H1 (cell line): ENCODE results near the gene SELENBP1. TPM values are rescaled to one million over a fixed set of nuclear protein-coding genes. Genes with fewer than 3 reads are reported as not detected.

Experiments
- CTCF ChIA-PET: fragments of 300-600 bp; sonication (Branson Sonifier 250); formaldehyde crosslinking; loops from one replicate; lab custom pipeline; 2021; ENCODE audit not compliant: partially characterized antibody; lab: Charles Lee
- POLR2A ChIA-PET: fragments of 300-600 bp; sonication (Branson Sonifier 250); formaldehyde crosslinking; loops from one replicate; lab custom pipeline; 2021; ENCODE audit warnings: inconsistent platforms; ENCODE audit not compliant: partially characterized antibody; lab: Charles Lee
- DNase-seq, 2 experiments: peaks; one replicate each; pipeline versions ENCODE4 v3.0.0 to v3.0.0-alpha.2; 2010 to 2022; ENCODE audit warnings: low spot score in 2 of 2, low read depth in 1 of 2, mixed read lengths in 1 of 2
- FAIRE-seq: peaks from 2 replicates; lab custom pipeline; 2011; peaks lifted over from hg19 to GRCh38; lab: Jason Lieb, UNC
- H2AFZ ChIP-seq: 2 replicates; pipeline ENCODE4 v1.8.1; 2012; ENCODE audit warnings: low read length, inconsistent platforms
- H2AK5ac ChIP-seq: 2 replicates; pipeline ENCODE4 v1.6.1; 2013; ENCODE audit warnings: low read depth, low read length
- H2BK120ac ChIP-seq: replicated peaks from 2 replicates; pipeline ENCODE3; 2013; ENCODE audit warnings: low read depth, low read length, inconsistent platforms
- H2BK12ac ChIP-seq: 2 replicates; pipeline ENCODE4 v1.6.1; 2013; ENCODE audit warnings: low read depth, low read length
- H2BK15ac ChIP-seq: 2 replicates; pipeline ENCODE4 v1.6.1; 2013; ENCODE audit warnings: low read length
- H2BK20ac ChIP-seq: 2 replicates; pipeline ENCODE4 v1.6.1; 2013; ENCODE audit warnings: low read length
- H2BK5ac ChIP-seq: 2 replicates; pipeline ENCODE4 v1.6.1; 2013; ENCODE audit warnings: low read depth, low read length
- H3K14ac ChIP-seq: 2 replicates; pipeline ENCODE4 v1.6.1; 2013; ENCODE audit warnings: inconsistent platforms; ENCODE audit not compliant: insufficient read length
- H3K18ac ChIP-seq: 2 replicates; pipeline ENCODE4 v1.6.1; 2013; ENCODE audit warnings: low read length; ENCODE audit errors: extremely low read depth
- H3K23ac ChIP-seq: 2 replicates; pipeline ENCODE4 v1.6.1; 2013; ENCODE audit warnings: inconsistent platforms; ENCODE audit not compliant: insufficient read length
- H3K23me2 ChIP-seq: 2 replicates; pipeline ENCODE4 v1.6.1; 2013; ENCODE audit warnings: low read depth, low read length
- H3K27ac ChIP-seq: 2 replicates; pipeline ENCODE4 v1.6.1; 2011; ENCODE audit warnings: low read depth, low read length, inconsistent platforms
- H3K27me3 ChIP-seq, 4 experiments: replicated peaks in 1 of 4; 1 replicate in 1 of 4; 2 replicates in 3 of 4; pipeline versions ENCODE4 v1.6.1 to v1.8.1; 2011 to 2013; ENCODE audit warnings: low read length in 3 of 4, mild to moderate bottlenecking in 3 of 4, inconsistent platforms in 2 of 4, mixed read lengths in 2 of 4, moderate library complexity in 1 of 4; ENCODE audit not compliant: control insufficient read depth in 3 of 4, insufficient read depth in 3 of 4; ENCODE audit errors: extremely low read depth in 1 of 4
- H3K36me3 ChIP-seq, 4 experiments: 2 replicates each; pipeline versions ENCODE4 v1.6.1 to v1.8.1; 2011 to 2013; ENCODE audit warnings: mild to moderate bottlenecking in 4 of 4, low read length in 3 of 4, moderate library complexity in 2 of 4, control low read depth in 1 of 4, inconsistent platforms in 1 of 4; ENCODE audit not compliant: insufficient read depth in 4 of 4, control insufficient read depth in 2 of 4
- H3K4ac ChIP-seq: replicated peaks from 2 replicates; pipeline ENCODE3; 2013; ENCODE audit warnings: low read length, low read depth, mixed read lengths, inconsistent platforms; ENCODE audit not compliant: insufficient read length
- H3K4me1 ChIP-seq, 4 experiments: replicated peaks in 1 of 4; 1 replicate in 1 of 4; 2 replicates in 3 of 4; pipeline versions ENCODE4 v1.6.1 to v1.8.1; 2011 to 2013; ENCODE audit warnings: low read length in 3 of 4, inconsistent platforms in 2 of 4, mixed read lengths in 1 of 4; ENCODE audit not compliant: insufficient read depth in 4 of 4, control insufficient read depth in 3 of 4
- H3K4me2 ChIP-seq, 2 experiments: 2 replicates each; pipeline versions ENCODE4 v1.6.1 to v1.8.1; 2011 to 2013; ENCODE audit warnings: low read depth in 2 of 2, low read length in 2 of 2, control low read depth in 1 of 2, inconsistent platforms in 1 of 2, mild to moderate bottlenecking in 1 of 2; ENCODE audit not compliant: insufficient read depth in 1 of 2
- H3K4me3 ChIP-seq, 4 experiments: fragments of 200-600, 300-600 bp in 1 of 4; sonication (generic), shearing (Covaris generic), sonication (Bioruptor Twin) in 1 of 4; 2 replicates each; pipeline versions ENCODE4 v1.5.1 to v1.8.1; 2011 to 2016; ENCODE audit warnings: low read length in 4 of 4, low read depth in 3 of 4, control low read depth in 2 of 4, inconsistent platforms in 2 of 4, mild to moderate bottlenecking in 2 of 4, mixed read lengths in 1 of 4, moderate library complexity in 1 of 4; ENCODE audit not compliant: insufficient read depth in 2 of 4; ENCODE audit errors: extremely low read depth in 1 of 4
- H3K56ac ChIP-seq: replicated peaks from 2 replicates; pipeline ENCODE3; 2013; ENCODE audit warnings: low read depth, mild to moderate bottlenecking, mixed read lengths, low read length, inconsistent platforms; ENCODE audit not compliant: insufficient read length
- H3K79me1 ChIP-seq: 2 replicates; pipeline ENCODE4 v1.6.1; 2013; ENCODE audit warnings: low read depth, low read length, control low read depth
- H3K79me2 ChIP-seq, 2 experiments: 2 replicates each; pipeline versions ENCODE4 v1.6.1 to v1.8.1; 2012 to 2013; ENCODE audit warnings: low read length in 2 of 2, mild to moderate bottlenecking in 2 of 2, inconsistent platforms in 1 of 2; ENCODE audit not compliant: insufficient read depth in 2 of 2, control insufficient read depth in 1 of 2
- H3K9ac ChIP-seq, 4 experiments: replicated peaks in 1 of 4; 1 replicate in 1 of 4; 2 replicates in 3 of 4; pipeline versions ENCODE4 v1.6.1 to v1.8.1; 2011 to 2013; ENCODE audit warnings: low read depth in 3 of 4, low read length in 3 of 4, control low read depth in 2 of 4, mild to moderate bottlenecking in 2 of 4, moderate library complexity in 2 of 4, inconsistent platforms in 1 of 4; ENCODE audit errors: extremely low read depth in 1 of 4
- H3K9me3 ChIP-seq, 2 experiments: 2 replicates each; pipeline versions ENCODE4 v1.6.1 to v1.8.1; 2012 to 2013; ENCODE audit warnings: mild to moderate bottlenecking in 2 of 2, moderate library complexity in 2 of 2, control low read depth in 1 of 2, inconsistent platforms in 1 of 2, low read depth in 1 of 2, low read length in 1 of 2, mixed read lengths in 1 of 2; ENCODE audit not compliant: insufficient read depth in 2 of 2
- H4K20me1 ChIP-seq, 2 experiments: replicated peaks in 1 of 2; 2 replicates each; pipeline versions ENCODE3 to v1.8.1; 2011 to 2013; ENCODE audit warnings: inconsistent platforms in 2 of 2, low read length in 2 of 2, mild to moderate bottlenecking in 1 of 2; ENCODE audit not compliant: insufficient read depth in 2 of 2, control insufficient read depth in 1 of 2
- H4K5ac ChIP-seq: 2 replicates; pipeline ENCODE4 v1.6.1; 2013; ENCODE audit warnings: low read length, low read depth, mixed read lengths, inconsistent platforms; ENCODE audit not compliant: insufficient read length
- H4K8ac ChIP-seq: 2 replicates; pipeline ENCODE4 v1.8.0; 2013; ENCODE audit warnings: mild to moderate bottlenecking, moderate library complexity, low read length, inconsistent platforms; ENCODE audit not compliant: insufficient read depth; ENCODE audit errors: extremely low read depth
- H4K91ac ChIP-seq: replicated peaks from 2 replicates; pipeline ENCODE3; 2013; ENCODE audit warnings: low read length, mixed read lengths, inconsistent platforms; ENCODE audit not compliant: insufficient read length
- BACH1 ChIP-seq: IDR thresholded peaks from 2 replicates; pipeline ENCODE4 v1.6.1; 2012; ENCODE audit warnings: low read length, improper control_type of control experiment
- KDM4A ChIP-seq: IDR thresholded peaks from one replicate; pipeline ENCODE4 v1.7.1; 2012; ENCODE audit warnings: low read depth, mild to moderate bottlenecking, moderate library complexity, low read length, inconsistent platforms; ENCODE audit not compliant: severe bottlenecking
- NANOG ChIP-seq: IDR thresholded peaks from 2 replicates; pipeline ENCODE4 v1.6.1; 2011; ENCODE audit warnings: low read length, low read depth, mild to moderate bottlenecking, inconsistent platforms; ENCODE audit not compliant: insufficient read depth, poor library complexity, severe bottlenecking
- PHF8 ChIP-seq: fragments of 200-600 bp; sonication (generic); conservative IDR thresholded peaks from 2 replicates; pipeline ENCODE4 v1.7.1; 2012; ENCODE audit warnings: low read depth, mild to moderate bottlenecking, inconsistent platforms, low read length, moderate library complexity
- RAD21 ChIP-seq, 2 experiments: IDR thresholded peaks in 1 of 2; conservative IDR thresholded peaks in 1 of 2; 2 replicates each; pipeline ENCODE4 v1.6.1; 2011; ENCODE audit warnings: low read depth in 2 of 2, low read length in 2 of 2, improper control_type of control experiment in 1 of 2, inconsistent platforms in 1 of 2, mild to moderate bottlenecking in 1 of 2, moderate library complexity in 1 of 2
- TBP ChIP-seq: IDR thresholded peaks from 2 replicates; pipeline ENCODE4 v1.6.1; 2011; ENCODE audit warnings: low read depth, low read length, improper control_type of control experiment
- WGBS, 2 experiments: shearing (Covaris generic) in 1 of 2; methylation state at CpG; one replicate each; pipeline versions ENCODE4 v1.1.6 to v1.1.7; 2013 to 2015; ENCODE audit warnings: low lambda C conversion rate in 2 of 2, mixed read lengths in 2 of 2, inconsistent platforms in 1 of 2, low coverage in 1 of 2, missing lambda C conversion rate in 1 of 2; ENCODE audit not compliant: insufficient replicate concordance in 2 of 2, insufficient coverage in 1 of 2, insufficient read length in 1 of 2; ENCODE audit errors: extremely low coverage in 1 of 2, missing lambda C conversion rate in 1 of 2; 5-methylcytosine and 5-hydroxymethylcytosine counted together
- polyA plus RNA-seq, 7 experiments: library from polyadenylated mRNA; depleted of rRNA in 3 of 7; stranded (reverse) in 5 of 7; unstranded in 2 of 7; fragments of >200 nt in 5 of 7; fragments of 200-250 nt in 2 of 7; gene quantifications; 1 replicate in 5 of 7; 2 replicates in 1 of 7; 4 replicates in 1 of 7; pipeline versions ENCODE4 v1.2.1 to v1.2.3, GENCODE V29; 2011 to 2013; ENCODE audit warnings: missing spikeins in 2 of 7, mixed read lengths in 2 of 7
- total RNA-seq: library from RNA; stranded (reverse); fragmentation: NEBNext Ultra II Directional; extraction: Animal tissue kit (Norgen Biotek cat#: 25700); gene quantifications from 2 replicates; pipeline ENCODE4 v1.2.1, GENCODE V29; 2021
- TF ChIP-seq, protein P1 (sequence below): IDR thresholded peaks from 2 replicates; pipeline ENCODE4 v1.6.1; 2012; ENCODE audit warnings: inconsistent platforms
- TF ChIP-seq, protein P2 (sequence below), 3 experiments: IDR thresholded peaks; 1 replicate in 2 of 3; 2 replicates in 1 of 3; pipeline versions ENCODE4 v1.5.1 to v1.6.1; 2011; ENCODE audit warnings: low read length in 3 of 3, mild to moderate bottlenecking in 3 of 3, inconsistent platforms in 2 of 3, low read depth in 1 of 3, moderate library complexity in 1 of 3; ENCODE audit not compliant: insufficient read depth in 1 of 3; ENCODE audit errors: control extremely low read depth in 1 of 3

The SELENBP1 gene
- total and polyA plus RNA-seq, 2 of the 8 experiments (the other 6 are each of a cell fraction or from before 2014, with no cell fraction given) = 20.0 to 32.4 TPM

DNA sequence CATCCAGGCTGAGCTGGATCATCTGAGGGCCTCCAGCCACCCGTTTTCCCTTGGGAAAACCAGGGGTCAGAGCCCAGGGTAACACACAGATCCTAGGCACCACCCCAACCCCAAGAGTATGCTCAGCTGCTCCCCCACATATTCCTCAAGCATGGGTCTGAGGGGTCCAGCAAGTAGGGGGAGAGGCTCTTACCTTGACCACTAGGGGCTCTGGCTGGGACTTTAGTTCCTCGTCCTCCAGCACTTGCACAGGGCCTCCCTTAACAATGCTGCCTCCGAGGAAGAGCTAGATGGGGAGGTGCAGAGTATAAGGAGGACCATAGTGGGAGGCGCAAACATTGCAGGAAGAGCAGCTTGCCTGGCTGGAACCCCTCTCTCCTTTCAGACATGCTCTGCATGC lies 7.5 kb downstream of the SELENBP1 start:
- Histone ChIP-seq H2AK5ac (no peak overlapping the region), H2BK12ac (no peak overlapping the region), H3K4me2 (no peak overlapping the region), H3K79me1 (no peaks in the 10 kb centered on the region), H3K56ac (no peak overlapping the region), H3K4me3 (no peak overlapping the region)
- TF ChIP-seq RAD21 (IDR thresholded peaks at IDR 0.05 in 1 of 2, conservative IDR thresholded peaks at IDR 0.05 in 1 of 2; ENCODE audit: low read depth in 2 of 2, low read length in 2 of 2) (peak in 1 of 2 experiments; percentile 18; a peak in 1 of 4 replicates), BACH1 (no peak), PHF8 (no peak), KDM4A (no peak), NANOG (no peak), TBP (no peak)
- TF ChIP-seq, protein P1, sequence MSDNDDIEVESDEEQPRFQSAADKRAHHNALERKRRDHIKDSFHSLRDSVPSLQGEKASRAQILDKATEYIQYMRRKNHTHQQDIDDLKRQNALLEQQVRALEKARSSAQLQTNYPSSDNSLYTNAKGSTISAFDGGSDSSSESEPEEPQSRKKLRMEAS = no peak
- TF ChIP-seq, protein P2, sequence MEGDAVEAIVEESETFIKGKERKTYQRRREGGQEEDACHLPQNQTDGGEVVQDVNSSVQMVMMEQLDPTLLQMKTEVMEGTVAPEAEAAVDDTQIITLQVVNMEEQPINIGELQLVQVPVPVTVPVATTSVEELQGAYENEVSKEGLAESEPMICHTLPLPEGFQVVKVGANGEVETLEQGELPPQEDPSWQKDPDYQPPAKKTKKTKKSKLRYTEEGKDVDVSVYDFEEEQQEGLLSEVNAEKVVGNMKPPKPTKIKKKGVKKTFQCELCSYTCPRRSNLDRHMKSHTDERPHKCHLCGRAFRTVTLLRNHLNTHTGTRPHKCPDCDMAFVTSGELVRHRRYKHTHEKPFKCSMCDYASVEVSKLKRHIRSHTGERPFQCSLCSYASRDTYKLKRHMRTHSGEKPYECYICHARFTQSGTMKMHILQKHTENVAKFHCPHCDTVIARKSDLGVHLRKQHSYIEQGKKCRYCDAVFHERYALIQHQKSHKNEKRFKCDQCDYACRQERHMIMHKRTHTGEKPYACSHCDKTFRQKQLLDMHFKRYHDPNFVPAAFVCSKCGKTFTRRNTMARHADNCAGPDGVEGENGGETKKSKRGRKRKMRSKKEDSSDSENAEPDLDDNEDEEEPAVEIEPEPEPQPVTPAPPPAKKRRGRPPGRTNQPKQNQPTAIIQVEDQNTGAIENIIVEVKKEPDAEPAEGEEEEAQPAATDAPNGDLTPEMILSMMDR (IDR thresholded peaks at IDR 0.05; ENCODE audit: control extremely low read depth in 1 of 3, insufficient read depth in 1 of 3, low read depth in 1 of 3, low read length in 3 of 3) = peak in 2 of 3 experiments; percentile 23 to 33; a peak in 2 of 4 replicates
- TF ChIP-seq, all 59 proteins: peak for 2
- Histone ChIP-seq H4K20me1 (no peaks in the 10 kb centered on the region), H3K9ac (no peak overlapping the region), H3K23ac (no peak overlapping the region), H2BK120ac (no peak overlapping the region), H4K91ac (no peak overlapping the region), H2BK15ac (no peak overlapping the region), H3K4me1 (no peaks in the 10 kb centered on the region; a peak in 1 of 7 replicates), H3K9me3 (peaks cover 10 to 15% of the 10 kb centered on the region in 2 experiments), H2AFZ (no peak overlapping the region), H3K79me2 (no peaks in the 10 kb centered on the region), H3K27ac (no peak overlapping the region), H3K27me3 (no peaks in the 10 kb centered on the region), H2BK5ac (no peak overlapping the region), H2BK20ac (no peak overlapping the region), H4K8ac (no peak overlapping the region), H3K36me3 (peaks cover 0 to 9% (median 0%) of the 10 kb centered on the region in 4 experiments; a peak in 3 of 8 replicates), H3K4ac (no peak overlapping the region), H3K14ac (no peak overlapping the region), H4K5ac (no peak overlapping the region), H3K18ac (no peak overlapping the region), H3K23me2 (no peaks in the 10 kb centered on the region)
- CTCF ChIA-PET = interaction anchor here (0.8 to 1.9 kb wide), 9 partner anchors 9 to 53 kb away, joined by 3 to 5 read pairs (median 4); no protein-coding TSS in a partner anchor
- POLR2A ChIA-PET = interaction anchor here (1.2 to 1.5 kb wide), 8 partner anchors 9 to 35 kb away, joined by 3 to 5 read pairs (median 4); partner anchors contain the start of gene PSMB4
- WGBS, 2 experiments = 83% methylated on average over 4 of the region's 4 CpGs; no CpG with 5 or more reads in 1 of the 2 experiments
- DNase-seq (no peak), FAIRE-seq (no peak)
